Loucy (cell line): ENCODE data around the gene HOXC13.

Source experiments
- H2AFZ ChIP-seq: fragments of 200-600 bp; sonication (generic); 2 replicates; pipeline ENCODE4 v1.6.0; 2016; ENCODE audit warnings: antibody characterized with exemption, mild to moderate bottlenecking, low read length, moderate library complexity
- H3F3A ChIP-seq: fragments of 200-600 bp; 2 replicates; pipeline ENCODE4 v1.6.0; 2016; ENCODE audit warnings: antibody characterized with exemption, low read depth, mild to moderate bottlenecking
- H3K27me3 ChIP-seq: fragments of 200-600 bp; sonication (generic); 2 replicates; pipeline ENCODE4 v1.6.1; 2014; ENCODE audit warnings: low read length, mild to moderate bottlenecking; ENCODE audit not compliant: insufficient read depth, poor library complexity, severe bottlenecking
- H3K36me3 ChIP-seq: fragments of 200-600 bp; sonication (generic); 2 replicates; pipeline ENCODE4 v1.6.1; 2016; ENCODE audit warnings: low read length; ENCODE audit not compliant: insufficient read depth
- H3K4me1 ChIP-seq: fragments of 200-600 bp; sonication (generic); 2 replicates; pipeline ENCODE4 v1.5.1; 2014; ENCODE audit warnings: low read length, mild to moderate bottlenecking; ENCODE audit not compliant: insufficient read depth, poor library complexity, severe bottlenecking
- H3K4me2 ChIP-seq: fragments of 200-600 bp; sonication (generic); 2 replicates; pipeline ENCODE4 v1.6.0; 2014; ENCODE audit warnings: antibody characterized with exemption, low read length, low read depth, mild to moderate bottlenecking; ENCODE audit not compliant: poor library complexity, severe bottlenecking
- H3K4me3 ChIP-seq: fragments of 200-600 bp; sonication (generic); 2 replicates; pipeline ENCODE4 v1.5.1; 2014; ENCODE audit warnings: low read length, mild to moderate bottlenecking, mixed read lengths; ENCODE audit not compliant: poor library complexity, severe bottlenecking
- H3K79me2 ChIP-seq: fragments of 200-600 bp; sonication (generic); 2 replicates; pipeline ENCODE4 v1.6.1; 2014; ENCODE audit warnings: low read length; ENCODE audit not compliant: insufficient read depth
- H3K9ac ChIP-seq: fragments of 200-600 bp; sonication (generic); 2 replicates; pipeline ENCODE4 v1.6.0; 2014; ENCODE audit warnings: mild to moderate bottlenecking, low read depth, low read length, moderate library complexity; ENCODE audit not compliant: poor library complexity, severe bottlenecking
- H3K9me2 ChIP-seq: fragments of 200-600 bp; sonication (generic); replicated peaks from 2 replicates; pipeline ENCODE4 v1.6.1; 2016; ENCODE audit warnings: low read depth, low read length, mixed read lengths
- H3K9me3 ChIP-seq: fragments of 200-600 bp; sonication (generic); 2 replicates; pipeline ENCODE4 v1.6.1; 2014; ENCODE audit warnings: mild to moderate bottlenecking, antibody characterized with exemption, low read length, low read depth; ENCODE audit not compliant: insufficient read depth
- H4K20me1 ChIP-seq: fragments of 200-600 bp; sonication (generic); 2 replicates; pipeline ENCODE4 v1.6.0; 2014; ENCODE audit warnings: antibody characterized with exemption, low read length, mild to moderate bottlenecking; ENCODE audit not compliant: insufficient read depth, poor library complexity, severe bottlenecking
- CTCF ChIP-seq: fragments of 200-600 bp; sonication (generic); conservative IDR thresholded peaks from 2 replicates; pipeline ENCODE4 v1.5.1; 2014; ENCODE audit warnings: mild to moderate bottlenecking, antibody characterized with exemption, low read length
- EZH2phosphoT487 ChIP-seq: fragments of 200-600 bp; IDR thresholded peaks from 2 replicates; pipeline ENCODE4 v1.6.1; 2018; ENCODE audit warnings: antibody characterized with exemption, mild to moderate bottlenecking, moderate library complexity, borderline replicate concordance

The HOXC13 gene

GRCh38 chr12:53992377-53992889 lies 53.8 kb downstream of the HOXC13 start:
- Histone ChIP-seq H3K4me2 (no peak overlapping the region), H3F3A (no peaks in the 10 kb centered on the region), H3K9me3 (no peaks in the 10 kb centered on the region), H4K20me1 (no peaks in the 10 kb centered on the region), H3K4me1 (peaks cover 65% of the 10 kb centered on the region), H3K9me2 (no peaks in the 10 kb centered on the region), H2AFZ (no peak overlapping the region), H3K79me2 (peaks cover 43% of the 10 kb centered on the region), H3K4me3 (no peak overlapping the region), H3K27me3 (no peaks in the 10 kb centered on the region), H3K9ac (no peak overlapping the region), H3K36me3 (no peaks in the 10 kb centered on the region)
- TF ChIP-seq EZH2phosphoT487 (no peak), CTCF (no peak)

- peaks cover 65% of the 10 kb centered on the region for H3K4me1 ChIP-seq
Observed at GRCh38 chr12:53993162-53994008, 54.8 kb downstream of the HOXC13 start.

GRCh38 chr12:53994009-53994263 lies 55.3 kb downstream of the HOXC13 start:
- no peaks in the 10 kb centered on the region for H3K9me3 ChIP-seq
- peaks cover 47% of the 10 kb centered on the region for H3K79me2 ChIP-seq
- no peak overlapping the region for H3K9ac ChIP-seq
- peaks cover 65% of the 10 kb centered on the region for H3K4me1 ChIP-seq
- H2AFZ ChIP-seq, result no peak overlapping the region
- peaks cover 4% of the 10 kb centered on the region for H4K20me1 ChIP-seq
- no peaks in the 10 kb centered on the region for H3F3A ChIP-seq
- TF ChIP-seq EZH2phosphoT487 (no peak), CTCF (no peak)
- H3K36me3 ChIP-seq, result no peaks in the 10 kb centered on the region
- H3K27me3 ChIP-seq, result no peaks in the 10 kb centered on the region
- H3K9me2 ChIP-seq, result no peaks in the 10 kb centered on the region
- no peak overlapping the region for H3K4me2 ChIP-seq
- H3K4me3 ChIP-seq, result no peak overlapping the region

More at GRCh38 chr12:53993162-53994008, 54.8 kb downstream of the HOXC13 start:
- H3K79me2 ChIP-seq, result peaks cover 47% of the 10 kb centered on the region
- TF ChIP-seq EZH2phosphoT487, result no peak
- no peak for TF ChIP-seq CTCF
- H3K4me2 ChIP-seq, result no peak overlapping the region
- no peaks in the 10 kb centered on the region for H3F3A ChIP-seq
- H4K20me1 ChIP-seq, result peaks cover 4% of the 10 kb centered on the region
- no peak overlapping the region for H2AFZ ChIP-seq
- no peak overlapping the region for H3K9ac ChIP-seq
- H3K4me3 ChIP-seq, result no peak overlapping the region
- H3K36me3 ChIP-seq, result no peaks in the 10 kb centered on the region
- no peaks in the 10 kb centered on the region for H3K9me2 ChIP-seq
- no peaks in the 10 kb centered on the region for H3K9me3 ChIP-seq
- H3K27me3 ChIP-seq, result no peaks in the 10 kb centered on the region
